ENCODE measurements around the gene GAS7.

The GAS7 gene

DNA sequence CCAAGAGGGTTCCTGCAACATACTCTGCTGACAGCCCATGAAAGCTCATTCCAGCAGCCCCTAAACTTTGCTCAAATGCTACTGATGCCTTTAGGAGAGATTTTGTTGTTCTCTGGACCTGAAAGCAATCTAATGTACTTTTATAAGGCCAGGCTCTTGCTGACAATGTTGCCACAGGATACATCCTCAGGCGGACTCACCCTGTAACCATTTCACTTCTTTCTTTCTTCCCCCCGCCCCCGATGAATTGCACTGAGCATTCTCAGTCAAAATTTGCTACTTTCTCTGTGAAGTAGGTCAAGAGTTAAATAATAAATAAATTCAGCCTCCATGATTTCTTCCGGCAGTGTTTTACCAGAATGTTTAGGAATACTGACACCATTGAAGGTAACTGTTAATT lies 1.5 kb downstream of the GAS7 start:
- TF ChIP-seq, protein P1, sequence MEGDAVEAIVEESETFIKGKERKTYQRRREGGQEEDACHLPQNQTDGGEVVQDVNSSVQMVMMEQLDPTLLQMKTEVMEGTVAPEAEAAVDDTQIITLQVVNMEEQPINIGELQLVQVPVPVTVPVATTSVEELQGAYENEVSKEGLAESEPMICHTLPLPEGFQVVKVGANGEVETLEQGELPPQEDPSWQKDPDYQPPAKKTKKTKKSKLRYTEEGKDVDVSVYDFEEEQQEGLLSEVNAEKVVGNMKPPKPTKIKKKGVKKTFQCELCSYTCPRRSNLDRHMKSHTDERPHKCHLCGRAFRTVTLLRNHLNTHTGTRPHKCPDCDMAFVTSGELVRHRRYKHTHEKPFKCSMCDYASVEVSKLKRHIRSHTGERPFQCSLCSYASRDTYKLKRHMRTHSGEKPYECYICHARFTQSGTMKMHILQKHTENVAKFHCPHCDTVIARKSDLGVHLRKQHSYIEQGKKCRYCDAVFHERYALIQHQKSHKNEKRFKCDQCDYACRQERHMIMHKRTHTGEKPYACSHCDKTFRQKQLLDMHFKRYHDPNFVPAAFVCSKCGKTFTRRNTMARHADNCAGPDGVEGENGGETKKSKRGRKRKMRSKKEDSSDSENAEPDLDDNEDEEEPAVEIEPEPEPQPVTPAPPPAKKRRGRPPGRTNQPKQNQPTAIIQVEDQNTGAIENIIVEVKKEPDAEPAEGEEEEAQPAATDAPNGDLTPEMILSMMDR (IDR thresholded peaks at IDR 0.05; ENCODE audit: borderline replicate concordance, control extremely low read depth, extremely low read depth, insufficient read depth, missing control alignments) = no peak
- DNase-seq (ENCODE audit: low spot score) = no peak
- in situ Hi-C loops (cut with MboI; ENCODE audit: low sequenced_read_pairs, unreplicated experiment) = no loop called here

GRCh38 chr17:10196384-10196895 lies 2.0 kb downstream of the GAS7 start:
- in situ Hi-C loops (cut with MboI; ENCODE audit: low sequenced_read_pairs, unreplicated experiment) = no loop called here
- DNase-seq (ENCODE audit: low spot score) = no peak

GRCh38 chr17:10195090-10195805 lies 3.2 kb downstream of the GAS7 start:
- TF ChIP-seq, protein P1 (IDR thresholded peaks at IDR 0.05; ENCODE audit: borderline replicate concordance, control extremely low read depth, extremely low read depth, insufficient read depth, missing control alignments) = no peak
- in situ Hi-C loops (cut with MboI; ENCODE audit: low sequenced_read_pairs, unreplicated experiment) = no loop called here
- DNase-seq (ENCODE audit: low spot score) = no peak

More at GRCh38 chr17:10196384-10196895, 2.0 kb downstream of the GAS7 start:
- TF ChIP-seq, protein P1 (IDR thresholded peaks at IDR 0.05; ENCODE audit: borderline replicate concordance, control extremely low read depth, extremely low read depth, insufficient read depth, missing control alignments) = no peak

DNA sequence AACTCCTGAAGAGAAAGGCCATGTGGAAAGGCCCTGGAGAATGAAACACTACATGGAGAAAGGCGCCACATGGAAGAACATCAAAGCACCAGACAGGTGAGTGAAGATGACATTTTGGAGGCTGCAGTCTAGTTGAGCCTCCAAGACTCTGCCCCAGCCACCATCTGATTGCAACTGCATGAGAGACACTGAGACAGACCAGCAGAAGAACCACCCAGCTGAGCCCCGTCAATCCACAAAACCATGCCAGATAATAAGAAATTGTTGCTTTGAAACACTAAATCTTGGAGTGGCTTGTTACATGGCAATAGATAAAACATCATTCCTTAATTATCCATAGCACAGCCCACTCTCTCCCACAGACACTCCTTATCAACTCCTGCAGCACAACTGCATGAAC lies 4.8 kb downstream of the GAS7 start:
- TF ChIP-seq, protein P1 (IDR thresholded peaks at IDR 0.05; ENCODE audit: borderline replicate concordance, control extremely low read depth, extremely low read depth, insufficient read depth, missing control alignments) = no peak
- in situ Hi-C loops (cut with MboI; ENCODE audit: low sequenced_read_pairs, unreplicated experiment) = no loop called here
- no peak for DNase-seq (ENCODE audit: low spot score)

- TF ChIP-seq, protein P1 (IDR thresholded peaks at IDR 0.05; ENCODE audit: borderline replicate concordance, control extremely low read depth, extremely low read depth, insufficient read depth, missing control alignments) = no peak
- in situ Hi-C loops (cut with MboI; ENCODE audit: low sequenced_read_pairs, unreplicated experiment) = no loop called here
Measured at GRCh38 chr17:10192972-10193371, 5.4 kb downstream of the GAS7 start.

DNA sequence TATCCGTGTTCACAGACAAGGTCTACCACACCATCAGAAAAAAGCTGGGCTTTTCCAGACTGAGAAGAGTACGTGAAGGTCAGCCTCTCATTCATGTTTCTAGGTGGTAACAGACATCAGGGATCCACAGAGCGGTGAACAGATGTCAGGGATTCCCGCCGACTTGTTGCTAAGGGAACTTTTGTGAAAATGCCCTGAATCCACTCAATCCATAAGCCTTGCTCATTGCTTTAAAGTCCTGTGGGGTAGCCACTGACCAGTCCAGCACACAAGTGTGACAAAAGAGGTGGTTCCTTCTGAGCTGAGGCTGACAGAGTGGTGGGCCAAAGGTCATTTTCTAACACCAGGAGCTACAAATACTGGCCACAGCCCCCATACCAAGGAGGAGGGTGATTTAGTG lies 5.9 kb downstream of the GAS7 start:
- TF ChIP-seq, protein P1 (IDR thresholded peaks at IDR 0.05; ENCODE audit: borderline replicate concordance, control extremely low read depth, extremely low read depth, insufficient read depth, missing control alignments) = no peak
- DNase-seq (ENCODE audit: low spot score) = no peak
- in situ Hi-C loops (cut with MboI; ENCODE audit: low sequenced_read_pairs, unreplicated experiment) = no loop called here

More at GRCh38 chr17:10192972-10193371, 5.4 kb downstream of the GAS7 start:
- DNase-seq (ENCODE audit: low spot score) = no peak
